ENCODE results near the gene ITPK1. TPM values are rescaled to one million over a fixed set of nuclear protein-coding genes. Genes with fewer than 3 reads are reported as not detected.

The ITPK1 gene
- total RNA-seq, 4 donors from 2014 or later = 64.8 to 235 (median 128) TPM

DNA sequence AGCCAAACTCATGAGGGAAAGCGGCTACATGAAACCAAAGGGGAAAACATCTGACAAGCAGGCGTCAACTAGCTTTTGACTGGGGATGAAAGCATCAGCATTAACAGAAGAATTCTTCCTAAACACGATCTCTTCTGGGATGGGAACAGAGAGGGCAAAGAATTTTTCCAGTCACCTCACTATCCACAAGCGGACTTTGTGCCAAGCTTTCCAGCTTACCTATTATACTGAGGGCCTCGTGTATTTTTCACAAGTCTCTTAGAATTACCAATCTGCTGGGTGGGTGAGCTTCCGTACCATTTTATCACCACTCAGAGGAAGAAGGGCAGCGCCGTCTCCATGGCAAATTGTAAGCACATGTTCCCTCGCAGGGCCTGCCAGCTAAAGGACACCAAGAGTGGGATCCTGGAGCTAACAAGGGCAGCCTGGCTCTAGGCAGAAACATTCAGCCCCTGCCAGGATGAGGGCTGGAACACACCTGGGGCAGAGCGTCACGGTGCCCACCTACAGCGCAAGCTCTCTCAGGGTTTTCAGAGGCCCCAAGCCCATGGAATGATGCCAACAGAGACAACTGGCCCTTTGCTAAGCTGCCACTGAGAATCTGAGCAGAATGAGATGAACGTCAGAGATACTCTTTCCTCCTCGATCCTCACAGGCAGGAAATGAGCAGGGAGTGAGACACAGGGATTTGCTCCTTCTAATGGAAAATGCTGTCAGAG is 118.2 kb downstream of the ITPK1 start:
- TF ChIP-seq POLR2AphosphoS5 (IDR thresholded peaks at IDR 0.05) (no peak), EP300 (IDR thresholded peaks at IDR 0.05; ENCODE audit: low read depth) (no peak), POLR2A (IDR thresholded peaks at IDR 0.05) (no peak)
- TF ChIP-seq, protein P1, sequence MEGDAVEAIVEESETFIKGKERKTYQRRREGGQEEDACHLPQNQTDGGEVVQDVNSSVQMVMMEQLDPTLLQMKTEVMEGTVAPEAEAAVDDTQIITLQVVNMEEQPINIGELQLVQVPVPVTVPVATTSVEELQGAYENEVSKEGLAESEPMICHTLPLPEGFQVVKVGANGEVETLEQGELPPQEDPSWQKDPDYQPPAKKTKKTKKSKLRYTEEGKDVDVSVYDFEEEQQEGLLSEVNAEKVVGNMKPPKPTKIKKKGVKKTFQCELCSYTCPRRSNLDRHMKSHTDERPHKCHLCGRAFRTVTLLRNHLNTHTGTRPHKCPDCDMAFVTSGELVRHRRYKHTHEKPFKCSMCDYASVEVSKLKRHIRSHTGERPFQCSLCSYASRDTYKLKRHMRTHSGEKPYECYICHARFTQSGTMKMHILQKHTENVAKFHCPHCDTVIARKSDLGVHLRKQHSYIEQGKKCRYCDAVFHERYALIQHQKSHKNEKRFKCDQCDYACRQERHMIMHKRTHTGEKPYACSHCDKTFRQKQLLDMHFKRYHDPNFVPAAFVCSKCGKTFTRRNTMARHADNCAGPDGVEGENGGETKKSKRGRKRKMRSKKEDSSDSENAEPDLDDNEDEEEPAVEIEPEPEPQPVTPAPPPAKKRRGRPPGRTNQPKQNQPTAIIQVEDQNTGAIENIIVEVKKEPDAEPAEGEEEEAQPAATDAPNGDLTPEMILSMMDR (IDR thresholded peaks at IDR 0.05) = no peak
- in situ Hi-C loops (cut with MboI; ENCODE audit: low pct_ligation_motif_present in 1 of 4, low pct_unique_long_range_greater_than_20kb in 1 of 4, low sequenced_read_pairs in 3 of 4) = no loop called here

DNA sequence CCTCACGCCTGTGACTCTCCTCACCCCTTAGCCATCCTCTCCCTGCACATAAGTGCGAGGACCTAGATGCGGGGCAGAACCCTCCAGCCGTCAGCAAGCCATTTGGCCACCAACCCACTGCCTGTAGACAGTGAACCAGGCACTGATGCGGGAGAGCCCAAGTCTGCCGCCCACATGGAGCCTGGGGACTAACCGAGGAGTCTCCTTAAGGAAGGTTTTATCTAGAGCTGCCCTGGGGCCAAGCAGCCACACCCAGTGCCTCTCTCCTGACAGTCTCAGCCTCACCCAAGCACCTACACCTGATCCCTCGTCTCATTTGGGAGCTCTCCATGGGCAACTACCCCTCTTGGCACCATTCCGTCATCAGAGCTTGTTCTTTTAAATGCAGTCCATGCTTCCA is 120.1 kb downstream of the ITPK1 start:
- H3K36me3 ChIP-seq = peaks cover 0 to 4% (median 1%) of the 10 kb centered on the region in 4 donors
- no peaks in the 10 kb centered on the region for H3K27me3 ChIP-seq
- 92% methylated on average over 9 of the region's 9 CpGs; no CpG with 5 or more reads in 1 of the 2 donors for WGBS, 2 donors (ENCODE audit: low coverage in 1 of 2)
- intact Hi-C loops (cut with DNase I; ENCODE audit: low total_unique reads) (no loop called here), in situ Hi-C loops (cut with MboI; ENCODE audit: low pct_ligation_motif_present in 1 of 4, low pct_unique_long_range_greater_than_20kb in 1 of 4, low sequenced_read_pairs in 3 of 4) (no loop called here)
- no peak overlapping the region for H3K4me3 ChIP-seq
- H3K9me3 ChIP-seq = no peaks in the 10 kb centered on the region
- peak overlapping the region in 2 of 4 donors; percentile 2 to 11 for H3K27ac ChIP-seq
- no peak for DNase-seq
- H3K4me1 ChIP-seq = peaks cover 0 to 8% (median 2%) of the 10 kb centered on the region in 4 donors
- TF ChIP-seq POLR2A (IDR thresholded peaks at IDR 0.05) (no peak), EP300 (IDR thresholded peaks at IDR 0.05; ENCODE audit: low read depth) (no peak), POLR2AphosphoS5 (IDR thresholded peaks at IDR 0.05) (no peak)
- TF ChIP-seq, protein P1 (IDR thresholded peaks at IDR 0.05) = no peak

More for the DNA sequence above, 118.2 kb downstream of the ITPK1 start:
- H3K27me3 ChIP-seq = no peaks in the 10 kb centered on the region
- DNase-seq = no peak
- intact Hi-C loops (cut with DNase I; ENCODE audit: low total_unique reads) = no loop called here
- H3K27ac ChIP-seq = peak overlapping the region in 2 of 4 donors; percentile 12 to 34
- peaks cover 0 to 4% (median 1%) of the 10 kb centered on the region in 4 donors for H3K36me3 ChIP-seq
- 81 to 83% methylated on average over 3 to 14 of the region's 14 CpGs for WGBS, 2 donors (ENCODE audit: low coverage in 1 of 2)
- peaks cover 0 to 8% (median 2%) of the 10 kb centered on the region in 4 donors for H3K4me1 ChIP-seq
- no peaks in the 10 kb centered on the region for H3K9me3 ChIP-seq
- H3K4me3 ChIP-seq = no peak overlapping the region

DNA sequence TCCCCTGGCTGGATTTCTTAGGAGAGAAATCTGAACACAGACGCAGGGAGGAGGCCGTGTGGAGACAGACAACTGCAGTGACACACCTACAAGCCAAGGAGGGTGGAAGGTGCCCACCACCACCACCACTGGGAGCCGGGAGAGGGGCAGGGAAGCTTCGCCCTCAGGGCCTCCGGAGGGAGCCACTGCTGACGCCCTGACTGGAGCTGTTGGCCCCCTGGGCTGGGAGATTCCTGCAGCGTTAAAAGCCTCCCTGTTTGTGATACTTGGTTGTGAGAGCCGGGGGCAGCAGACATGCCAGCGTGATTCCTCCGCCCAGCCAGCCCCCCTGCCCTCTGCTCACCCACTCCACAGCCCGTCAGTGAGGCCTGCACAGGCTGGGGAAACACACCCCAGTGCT is 120.8 kb downstream of the ITPK1 start:
- Histone ChIP-seq H3K9me3 (no peaks in the 10 kb centered on the region), H3K36me3 (peaks cover 0 to 4% (median 1%) of the 10 kb centered on the region in 4 donors), H3K27ac (peak overlapping the region in 2 of 4 donors; percentile 2 to 3), H3K27me3 (no peaks in the 10 kb centered on the region), H3K4me1 (peaks cover 0 to 8% (median 2%) of the 10 kb centered on the region in 4 donors), H3K4me3 (no peak overlapping the region)
- 97% methylated on average over 11 of the region's 11 CpGs; no CpG with 5 or more reads in 1 of the 2 donors for WGBS, 2 donors (ENCODE audit: low coverage in 1 of 2)
- TF ChIP-seq POLR2AphosphoS5 (IDR thresholded peaks at IDR 0.05) = no peak
- TF ChIP-seq POLR2A (IDR thresholded peaks at IDR 0.05) = no peak
- TF ChIP-seq EP300 (IDR thresholded peaks at IDR 0.05; ENCODE audit: low read depth) = no peak
- TF ChIP-seq, protein P1 (IDR thresholded peaks at IDR 0.05) = no peak
- in situ Hi-C loops (cut with MboI; ENCODE audit: low pct_ligation_motif_present in 1 of 4, low pct_unique_long_range_greater_than_20kb in 1 of 4, low sequenced_read_pairs in 3 of 4) (no loop called here), intact Hi-C loops (cut with DNase I; ENCODE audit: low total_unique reads) (no loop called here)
- no peak for DNase-seq

DNA sequence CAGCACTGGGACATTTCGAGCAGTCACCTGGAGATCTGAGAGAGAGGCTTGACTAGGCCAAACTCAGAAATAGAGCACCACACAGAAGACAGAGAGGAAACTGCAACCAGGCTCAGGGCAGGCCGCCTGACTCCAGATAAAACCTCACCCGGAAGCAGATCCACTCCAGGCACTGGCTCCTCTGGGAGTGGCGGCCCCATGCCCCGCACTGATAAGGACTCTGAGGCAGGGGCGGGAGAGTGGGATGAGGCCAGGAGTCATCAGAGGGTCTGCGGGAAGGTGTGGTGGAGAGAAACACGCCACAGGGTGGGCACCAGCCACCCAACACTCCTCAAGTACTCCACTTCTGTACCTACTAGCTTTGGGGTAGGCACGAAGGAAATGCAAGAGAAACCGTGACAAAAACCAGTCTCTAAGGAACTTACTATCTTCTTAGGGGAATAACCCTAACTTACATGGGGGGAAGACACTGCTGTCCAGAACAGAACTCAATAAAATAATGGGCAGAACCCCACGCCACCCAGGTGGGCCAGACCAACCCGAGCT is 121.5 kb downstream of the ITPK1 start:
- Histone ChIP-seq H3K9me3 (no peaks in the 10 kb centered on the region), H3K27ac (peak overlapping the region in 3 of 4 donors; percentile 12 to 61 (median 54)), H3K4me1 (peaks cover 0 to 2% (median under 1%) of the 10 kb centered on the region in 4 donors), H3K4me3 (no peak overlapping the region), H3K36me3 (peaks cover 0 to 4% (median 1%) of the 10 kb centered on the region in 4 donors), H3K27me3 (no peaks in the 10 kb centered on the region)
- TF ChIP-seq EP300 (IDR thresholded peaks at IDR 0.05; ENCODE audit: low read depth) = no peak
- TF ChIP-seq, protein P1 (IDR thresholded peaks at IDR 0.05) = no peak
- TF ChIP-seq POLR2AphosphoS5 (IDR thresholded peaks at IDR 0.05) = no peak
- no peak for TF ChIP-seq POLR2A (IDR thresholded peaks at IDR 0.05)
- WGBS, 2 donors (ENCODE audit: low coverage in 1 of 2) = 94 to 100% methylated on average over 1 to 12 of the region's 12 CpGs
- DNase-seq = no peak
- in situ Hi-C loops (cut with MboI; ENCODE audit: low pct_ligation_motif_present in 1 of 4, low pct_unique_long_range_greater_than_20kb in 1 of 4, low sequenced_read_pairs in 3 of 4) = no loop called here
- intact Hi-C loops (cut with DNase I; ENCODE audit: low total_unique reads) = no loop called here

Measured in transverse colon (tissue), 4 donors.